GM12864 (cell line): ENCODE results near the gene FIS1.
"Not testable (repeated sequence)": the region's sequence is repeated elsewhere in the genome, so short reads cannot be mapped to it uniquely, and the experiment has no call there.

ENCODE experiments used
- DNase-seq: peaks from one replicate; pipeline ENCODE4 v3.0.0-alpha.2; 2011; ENCODE audit warnings: low read depth
- H3K4me3 ChIP-seq: 2 replicates; pipeline ENCODE4 v1.5.1; 2011; ENCODE audit warnings: mild to moderate bottlenecking, low read depth, low read length, control low read depth
- CTCF ChIP-seq: IDR thresholded peaks from 2 replicates; pipeline ENCODE4 v1.5.1; 2011; ENCODE audit warnings: low read depth, mild to moderate bottlenecking, moderate library complexity, low read length, control low read depth, inconsistent platforms; ENCODE audit errors: missing control alignments

FIS1 gene

GRCh38 chr7:101269664-101270063 lies 24.8 kb upstream of the FIS1 start:
- TF ChIP-seq CTCF, result no peak
- no peak overlapping the region for H3K4me3 ChIP-seq
- DNase-seq, result no peak

DNA sequence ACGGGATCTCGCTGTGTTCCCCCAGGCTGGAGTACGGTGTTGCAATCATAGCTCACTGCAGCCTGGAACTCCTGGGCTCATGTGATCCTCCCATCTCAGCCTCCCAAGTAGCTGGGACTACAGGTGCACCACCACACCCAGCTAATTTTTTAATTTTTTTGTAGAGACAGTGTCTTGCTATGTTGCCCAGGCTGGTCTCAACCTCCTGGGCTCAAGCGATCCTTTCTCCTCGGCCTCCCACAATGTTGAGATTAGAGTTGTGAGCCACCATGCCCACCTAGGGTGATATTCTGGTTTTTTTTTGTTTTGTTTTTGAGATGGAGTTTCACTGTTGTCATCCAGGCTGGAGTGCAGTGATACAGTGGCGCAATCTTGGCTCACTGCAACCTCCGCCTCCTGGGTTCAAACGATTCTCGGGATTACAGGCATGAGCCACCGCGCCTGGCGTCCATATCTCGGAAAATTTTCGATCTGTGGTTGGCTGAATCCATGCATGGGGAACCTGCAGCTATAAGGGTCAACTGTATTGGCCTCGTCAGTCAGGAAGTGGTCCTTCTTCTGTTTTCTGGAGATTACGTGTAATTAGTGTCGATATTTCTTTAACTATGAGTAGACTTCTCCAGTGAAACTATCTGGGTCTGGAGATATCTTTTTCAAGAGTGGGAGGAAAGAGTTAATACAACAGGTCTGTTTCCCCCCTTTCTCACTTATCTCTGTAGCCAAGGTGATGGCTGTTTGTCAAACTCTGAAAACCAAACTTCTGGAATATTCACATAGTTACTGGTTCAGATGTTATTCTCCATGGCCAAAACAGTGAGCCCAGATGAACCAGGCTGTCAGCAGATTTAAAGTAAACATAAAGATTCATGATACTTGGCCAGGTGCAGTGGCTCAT lies 21.0 kb upstream of the FIS1 start:
- DNase-seq, result no peak
- TF ChIP-seq CTCF, result no peak
- H3K4me3 ChIP-seq, result no peak overlapping the region

DNA sequence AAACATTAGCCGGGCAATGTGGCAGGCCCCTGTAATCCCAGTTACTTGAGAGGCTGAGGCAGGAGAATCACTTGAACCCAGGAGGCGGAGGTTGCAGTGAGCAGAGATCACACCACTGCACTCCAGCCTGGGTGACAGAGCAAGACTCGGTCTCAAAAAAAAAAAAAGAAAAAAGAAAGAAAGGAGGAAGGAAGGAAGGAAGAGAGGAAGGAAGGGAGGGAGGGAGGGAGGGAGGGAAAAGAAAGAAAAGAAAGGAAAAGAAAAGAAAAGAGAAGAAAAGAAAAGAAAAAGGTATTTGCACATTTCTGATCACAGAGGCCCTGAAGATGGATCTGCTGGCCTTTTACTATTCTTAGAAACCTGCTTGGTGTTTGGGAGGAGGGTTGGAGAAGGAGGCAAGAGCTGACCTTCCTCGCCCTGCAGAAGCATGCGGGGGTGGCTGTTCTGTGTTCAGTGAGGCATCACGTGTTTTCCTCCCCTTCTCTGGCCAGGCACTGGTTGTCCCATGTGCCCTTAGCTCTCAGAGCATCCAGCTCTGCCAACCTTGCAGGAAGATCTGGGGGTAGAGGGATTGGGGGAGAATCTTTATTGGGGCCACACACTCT lies 19.3 kb upstream of the FIS1 start:
- H3K4me3 ChIP-seq, DNase-seq: not testable (repeated sequence)

- H3K4me3 ChIP-seq, result no peak overlapping the region
- DNase-seq, result no peak
- no peak for TF ChIP-seq CTCF
Observed at GRCh38 chr7:101258243-101258731, 13.4 kb upstream of the FIS1 start.

GRCh38 chr7:101255796-101256195 lies 10.9 kb upstream of the FIS1 start:
- TF ChIP-seq CTCF, result no peak
- no peak for DNase-seq
- H3K4me3 ChIP-seq, result no peak overlapping the region

DNA sequence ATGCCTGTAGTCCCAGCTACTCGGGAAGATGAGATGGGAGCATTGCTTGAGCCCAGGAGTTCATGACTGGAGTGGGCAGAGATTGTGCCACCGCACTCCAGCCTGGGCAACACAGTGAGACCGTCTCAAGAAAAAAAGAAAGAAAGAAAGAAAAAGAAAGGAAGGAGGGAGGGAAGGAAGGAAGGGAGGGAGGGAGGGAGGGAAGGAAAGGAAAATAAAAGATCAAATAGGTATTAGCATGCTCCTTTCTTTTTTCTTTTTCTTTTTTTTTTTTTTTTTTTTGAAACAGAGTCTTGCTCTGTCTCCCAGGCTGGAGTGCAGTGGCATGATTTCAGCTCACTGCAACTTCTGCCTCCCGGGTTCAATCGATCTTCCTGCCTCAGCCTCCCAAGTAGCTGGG lies 8.3 kb upstream of the FIS1 start:
- not testable (repeated sequence) for DNase-seq, H3K4me3 ChIP-seq

GRCh38 chr7:101251871-101252659 lies 7.2 kb upstream of the FIS1 start:
- TF ChIP-seq CTCF, result no peak

More at GRCh38 chr7:101251871-101252659, 7.2 kb upstream of the FIS1 start:
- peak; percentile 94 for DNase-seq
- peak overlapping the region; percentile 88 for H3K4me3 ChIP-seq
